GM18507 (cell line): ENCODE measurements around the gene OR6V1.
A peak's percentile ranks its signal among the peaks of the same experiment; 100 is the strongest.

Experiments
- DNase-seq: peaks from one replicate; pipeline ENCODE4 v3.0.0; 2011; ENCODE audit warnings: low read depth; ENCODE audit not compliant: insufficient read length; ENCODE audit errors: extremely low spot score
- FAIRE-seq: peaks from 2 replicates; lab custom pipeline; 2011; peaks lifted over from hg19 to GRCh38; lab: Jason Lieb, UNC

OR6V1 gene, protein sequence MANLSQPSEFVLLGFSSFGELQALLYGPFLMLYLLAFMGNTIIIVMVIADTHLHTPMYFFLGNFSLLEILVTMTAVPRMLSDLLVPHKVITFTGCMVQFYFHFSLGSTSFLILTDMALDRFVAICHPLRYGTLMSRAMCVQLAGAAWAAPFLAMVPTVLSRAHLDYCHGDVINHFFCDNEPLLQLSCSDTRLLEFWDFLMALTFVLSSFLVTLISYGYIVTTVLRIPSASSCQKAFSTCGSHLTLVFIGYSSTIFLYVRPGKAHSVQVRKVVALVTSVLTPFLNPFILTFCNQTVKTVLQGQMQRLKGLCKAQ

DNA sequence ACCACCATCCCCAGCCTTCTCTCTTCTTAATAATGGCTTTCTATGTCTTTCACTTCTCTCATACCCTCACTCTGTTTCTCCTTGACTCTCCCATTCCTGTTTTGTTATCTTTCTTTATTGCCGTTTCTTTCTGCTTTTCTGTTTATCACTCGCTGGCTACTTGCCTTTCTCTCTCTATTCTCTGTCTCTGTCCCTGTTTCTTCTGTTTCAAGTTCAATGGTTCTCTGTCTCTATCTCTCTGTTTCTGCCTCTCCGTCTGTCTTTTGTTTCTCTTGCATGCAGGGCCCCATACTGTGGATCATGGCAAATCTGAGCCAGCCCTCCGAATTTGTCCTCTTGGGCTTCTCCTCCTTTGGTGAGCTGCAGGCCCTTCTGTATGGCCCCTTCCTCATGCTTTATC, at the start of gene OR6V1:
Gene OR6V1 (plus strand): TSS at position 301 of the 400 bp plus-strand sequence. CDS start 0 bp downstream, at position 301.
- FAIRE-seq, result no peak

DNA sequence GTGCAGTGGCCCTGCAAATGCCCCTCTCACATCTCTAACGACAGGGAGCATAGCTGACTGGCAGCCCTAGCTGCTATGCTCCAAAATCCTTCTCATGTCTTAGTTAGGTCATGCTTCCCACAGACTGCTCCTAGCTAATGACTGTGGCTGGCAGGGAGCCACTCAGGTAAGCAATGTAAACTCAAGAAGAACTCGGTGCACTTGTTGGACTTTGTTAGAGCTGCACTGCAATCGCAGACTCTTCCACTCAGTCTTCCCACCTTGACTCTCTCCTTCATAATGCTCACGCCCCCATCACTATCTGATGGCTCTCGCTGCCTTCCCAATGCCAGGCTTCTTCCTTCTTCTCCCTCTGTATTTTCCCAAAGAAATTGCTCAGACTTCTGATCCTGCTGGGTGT, 49.2 kb upstream of the OR6V1 start:
- DNase-seq (no peak), FAIRE-seq (no peak)

More for the DNA sequence above, at the start of gene OR6V1:
- no peak for DNase-seq

DNA sequence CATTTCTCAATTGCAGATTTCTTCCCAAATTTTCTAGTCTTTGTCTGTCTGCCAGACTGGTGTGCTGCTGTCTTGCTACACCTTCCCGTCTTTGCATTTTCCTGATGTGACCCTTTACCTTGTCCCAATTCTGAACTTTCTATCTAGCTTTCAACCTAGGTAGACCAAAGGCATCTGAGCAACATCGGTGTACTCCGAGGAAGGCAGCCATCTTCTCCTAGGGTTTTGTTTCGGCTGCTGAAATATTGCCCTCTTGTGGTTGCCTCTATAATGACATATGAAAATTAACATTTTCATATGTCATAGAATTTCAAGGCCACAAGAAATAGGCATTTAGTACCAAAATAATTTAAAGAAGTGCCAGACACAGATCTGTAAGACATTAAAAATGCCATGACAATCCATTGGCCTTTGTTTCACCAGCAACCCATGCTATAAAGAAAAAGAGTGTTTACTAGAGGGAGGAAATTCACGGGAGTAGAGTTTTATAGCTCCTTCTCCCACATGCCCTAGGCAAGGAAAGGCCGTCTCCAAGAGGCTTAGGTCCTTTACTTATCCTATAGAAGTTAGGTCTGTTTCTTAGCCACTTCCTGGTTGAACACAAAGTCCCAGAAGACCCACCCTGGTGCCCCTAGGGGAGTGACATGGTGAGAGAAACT, 48.6 kb upstream of the OR6V1 start:
- DNase-seq (peak; percentile 9), FAIRE-seq (peak; percentile 86)

DNA sequence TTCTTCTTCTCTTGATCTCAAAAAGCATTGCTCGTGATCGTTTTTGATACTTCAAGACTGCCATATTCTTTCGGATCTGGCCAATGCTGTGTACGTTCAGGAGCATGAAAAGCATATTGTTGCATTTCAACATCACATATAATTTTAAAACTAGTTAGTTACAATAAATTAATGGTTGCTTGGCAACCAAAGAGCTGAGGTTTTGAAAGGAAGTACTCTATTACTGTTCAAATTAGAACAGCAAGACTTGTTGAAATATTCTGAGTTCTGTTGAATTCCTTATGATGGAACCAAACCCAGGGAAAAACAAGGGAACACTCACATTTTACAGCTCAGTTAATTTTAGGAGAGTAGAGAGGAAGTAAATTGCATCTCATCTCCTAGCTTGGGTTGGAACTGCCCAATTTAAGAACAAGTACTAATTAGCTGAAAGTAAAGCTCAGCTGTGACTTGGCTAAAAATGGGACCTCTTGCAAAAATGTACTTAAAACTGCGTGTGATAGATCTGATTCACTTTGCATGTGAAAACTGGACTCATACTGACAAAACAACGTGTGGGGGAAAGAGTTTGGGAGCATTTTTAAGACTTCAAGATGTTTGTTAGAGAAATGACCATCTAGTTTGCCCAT, 46.4 kb upstream of the OR6V1 start:
- FAIRE-seq, result no peak

DNA sequence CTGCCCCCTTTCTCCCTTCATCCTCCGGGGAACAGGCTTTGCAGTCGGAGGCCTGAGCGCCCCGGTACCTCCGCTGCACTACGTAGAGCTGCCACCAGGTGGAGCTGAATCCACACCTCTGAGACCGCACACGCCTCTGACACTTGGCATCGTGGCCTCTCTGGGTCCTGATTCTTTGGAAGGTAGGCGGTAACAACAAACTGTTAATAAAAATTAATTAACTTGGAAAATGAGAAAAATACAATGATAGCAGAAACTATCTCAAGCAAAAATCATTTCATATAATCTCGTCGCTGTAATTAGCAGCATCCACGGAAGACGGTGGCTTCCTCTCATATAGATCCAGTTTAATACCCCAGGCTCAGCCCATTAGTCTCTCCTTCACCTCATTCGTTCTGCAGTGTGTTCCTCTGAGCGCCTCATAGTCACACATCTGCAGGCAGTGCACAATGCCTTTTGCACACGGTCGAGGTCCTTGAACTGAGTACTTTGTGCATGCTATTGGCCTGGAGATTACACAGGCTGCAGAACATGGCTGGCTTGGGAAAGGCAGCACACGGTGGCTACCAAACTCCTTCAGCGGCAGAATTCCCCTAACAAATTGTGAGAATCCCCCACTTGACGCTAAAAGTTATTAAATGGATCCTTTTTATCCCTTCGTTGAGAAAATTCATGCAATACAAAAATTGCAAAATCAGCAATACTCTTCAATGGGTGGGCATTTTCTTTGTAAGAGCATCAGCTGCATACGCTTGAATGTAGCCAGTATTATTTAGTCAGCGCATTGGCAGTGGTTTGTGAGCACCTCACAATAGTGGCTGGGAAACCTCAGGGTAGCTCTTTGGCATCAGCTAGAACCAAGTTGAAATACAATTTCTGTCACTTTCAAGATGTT, 43.9 kb upstream of the OR6V1 start:
- DNase-seq (peak; percentile 49), FAIRE-seq (peak; percentile 84)

More for the DNA sequence above, 46.4 kb upstream of the OR6V1 start:
- DNase-seq, result no peak

DNA sequence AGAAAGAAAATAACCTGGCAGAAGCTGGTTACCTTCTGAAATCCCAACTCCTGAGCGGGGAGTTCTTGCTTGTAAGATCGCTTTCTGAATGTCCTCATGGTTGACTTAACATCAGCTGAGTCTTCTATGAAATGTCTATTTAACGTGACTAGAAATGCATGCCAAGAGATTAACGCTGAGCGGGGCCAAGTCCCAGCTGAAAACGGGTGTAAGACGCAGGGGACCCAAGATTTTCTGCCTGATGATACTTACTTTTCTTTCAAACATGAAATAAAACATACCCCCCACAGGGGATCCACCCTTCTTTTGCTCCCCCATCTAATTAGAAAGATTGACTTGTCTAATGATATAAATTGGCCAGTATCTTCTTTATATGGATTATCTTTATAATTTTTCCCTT, 40.1 kb upstream of the OR6V1 start:
- no peak for DNase-seq
- no peak for FAIRE-seq

DNA sequence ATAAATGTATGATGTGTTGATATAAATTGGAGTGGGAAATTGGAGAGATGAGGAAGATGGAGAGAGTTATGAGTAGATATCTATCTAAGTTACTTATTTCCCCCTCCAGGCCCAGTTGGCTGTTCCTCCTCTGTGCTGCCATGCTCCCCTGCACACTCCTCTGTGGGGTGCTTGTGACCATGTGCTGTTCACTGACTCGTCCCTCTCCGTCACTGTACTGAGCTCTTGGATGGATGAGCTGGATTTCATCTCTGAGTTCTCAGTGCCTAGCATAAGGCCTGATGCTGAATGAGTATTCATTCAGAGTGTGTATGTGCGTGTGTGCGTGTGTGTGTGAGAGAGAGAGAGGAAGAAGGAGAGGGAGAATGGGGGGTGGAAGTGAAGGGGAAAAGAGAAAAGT, 39.7 kb upstream of the OR6V1 start:
- no peak for FAIRE-seq
- no peak for DNase-seq

DNA sequence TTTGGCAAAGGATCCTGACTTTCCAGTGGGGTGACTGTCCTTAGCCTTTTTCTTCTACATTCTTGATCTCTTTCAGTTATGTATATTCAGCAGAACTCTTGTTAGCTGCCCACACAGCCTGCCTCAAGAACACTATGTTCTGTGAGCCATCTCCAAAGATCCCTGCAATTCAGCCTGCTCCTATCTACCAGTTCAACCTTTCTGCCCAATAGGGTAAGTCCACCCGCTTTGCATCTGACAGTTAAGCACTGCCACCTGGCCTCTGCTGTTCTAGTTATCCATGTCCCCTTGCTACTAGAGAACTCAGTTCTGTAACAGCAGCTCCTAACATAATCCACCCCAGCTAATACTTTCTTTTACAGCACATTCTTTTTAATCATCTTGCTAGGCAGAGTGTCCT, 38.7 kb upstream of the OR6V1 start:
- DNase-seq, result no peak
- FAIRE-seq, result no peak

DNA sequence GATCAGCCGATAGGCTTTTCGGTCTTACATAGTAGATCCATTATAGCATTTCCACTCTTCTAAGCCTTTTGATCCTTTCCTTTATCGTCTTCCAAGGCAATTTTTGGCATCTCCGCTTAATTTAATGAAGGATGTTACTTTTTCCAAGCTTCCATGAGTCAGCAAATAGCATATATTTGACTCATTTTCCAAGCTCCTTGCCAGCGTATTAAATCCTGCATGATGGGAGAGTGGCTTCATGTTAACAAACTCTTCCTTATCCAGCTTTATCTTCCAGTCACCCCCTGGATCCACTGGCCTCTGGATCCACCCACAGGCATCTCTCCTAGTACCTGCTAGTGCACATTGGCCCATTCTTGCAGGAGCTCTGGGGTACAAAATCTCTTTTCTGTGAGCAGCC, 38.2 kb upstream of the OR6V1 start:
- FAIRE-seq (no peak), DNase-seq (no peak)

DNA sequence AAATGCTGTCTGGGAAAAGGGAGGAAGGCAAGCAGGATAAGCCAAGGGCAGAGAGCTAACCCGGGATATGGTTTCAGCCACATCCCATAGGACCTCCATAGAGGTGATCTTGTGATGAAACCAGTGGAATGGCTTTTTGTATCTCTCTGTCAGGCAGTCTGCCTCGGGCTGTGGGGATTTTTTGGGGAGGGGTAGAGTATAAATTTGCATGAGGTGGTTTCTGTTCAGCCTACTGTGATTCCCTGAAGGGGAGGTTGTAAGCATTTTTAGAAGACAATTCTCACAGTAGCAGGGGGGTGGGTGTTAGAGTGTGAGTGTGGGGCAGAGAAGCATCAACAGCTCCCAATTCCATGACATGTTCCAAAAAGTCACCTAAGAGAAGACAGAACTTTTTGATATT, 37.1 kb upstream of the OR6V1 start:
- no peak for DNase-seq
- peak; percentile 68 for FAIRE-seq

DNA sequence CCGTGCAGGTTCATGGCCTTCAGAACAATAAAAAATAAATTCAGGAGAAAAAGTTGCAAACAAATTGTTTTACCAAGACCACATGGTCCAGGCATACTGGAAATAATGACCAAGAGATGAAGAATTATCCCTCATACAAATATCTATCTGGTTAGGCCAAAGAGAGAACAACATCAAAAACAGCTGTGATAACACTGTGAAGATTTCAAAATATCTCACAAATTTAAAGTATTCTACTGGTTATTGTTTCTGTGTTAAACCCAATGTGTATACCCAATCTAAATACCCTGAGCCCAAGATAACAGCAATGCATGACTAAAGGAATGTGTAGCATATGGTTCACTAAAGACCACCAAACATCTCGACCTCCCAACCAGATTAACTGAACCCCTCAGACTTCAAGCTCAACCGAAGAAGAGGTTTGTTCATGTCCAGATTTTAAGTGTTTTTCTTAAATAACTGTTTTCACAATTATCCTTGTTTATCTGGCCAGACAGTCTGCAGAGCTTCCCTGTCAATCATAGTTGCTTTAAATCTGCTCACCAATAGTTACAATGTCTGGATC, 36.1 kb upstream of the OR6V1 start:
- DNase-seq (no peak), FAIRE-seq (no peak)

DNA sequence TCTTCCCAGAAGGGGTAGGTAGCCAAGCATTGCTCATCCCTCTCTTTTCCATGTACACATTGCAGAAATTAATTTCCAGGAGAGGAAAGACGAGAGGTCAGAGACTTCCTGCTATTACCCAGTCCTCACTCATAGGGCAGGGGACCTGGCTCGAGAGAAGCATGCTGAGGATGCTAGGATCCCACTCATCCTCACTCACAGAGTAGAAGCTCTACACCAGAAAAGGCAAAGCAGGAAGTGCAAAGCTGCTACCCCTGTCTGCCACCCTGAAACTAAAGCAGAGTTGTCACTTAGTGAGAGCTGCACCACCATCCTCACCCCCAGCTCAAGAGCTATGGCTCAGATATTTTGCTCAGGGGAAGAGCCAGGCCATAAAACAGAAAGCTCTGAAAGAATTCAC, 35.1 kb upstream of the OR6V1 start:
- no peak for FAIRE-seq

DNA sequence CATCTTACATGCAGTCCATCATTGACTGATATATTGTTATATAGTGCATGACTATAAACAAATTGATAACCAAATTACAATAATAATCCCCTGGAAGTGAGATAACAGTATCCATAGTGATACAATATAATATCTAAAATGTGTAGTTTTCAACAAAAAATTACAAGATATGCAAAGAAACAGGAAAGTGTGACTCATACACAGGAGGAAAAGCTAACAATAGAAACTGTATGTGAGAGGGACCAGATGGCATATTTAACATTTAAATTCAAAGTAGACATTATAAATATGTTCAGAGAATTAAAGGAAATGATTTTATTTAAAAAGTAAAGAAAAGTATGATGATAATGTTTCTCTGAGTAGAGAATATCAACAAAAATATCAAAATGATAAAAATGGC, 33.2 kb upstream of the OR6V1 start:
- no peak for DNase-seq
- FAIRE-seq, result no peak

More for the DNA sequence above, 35.1 kb upstream of the OR6V1 start:
- no peak for DNase-seq

DNA sequence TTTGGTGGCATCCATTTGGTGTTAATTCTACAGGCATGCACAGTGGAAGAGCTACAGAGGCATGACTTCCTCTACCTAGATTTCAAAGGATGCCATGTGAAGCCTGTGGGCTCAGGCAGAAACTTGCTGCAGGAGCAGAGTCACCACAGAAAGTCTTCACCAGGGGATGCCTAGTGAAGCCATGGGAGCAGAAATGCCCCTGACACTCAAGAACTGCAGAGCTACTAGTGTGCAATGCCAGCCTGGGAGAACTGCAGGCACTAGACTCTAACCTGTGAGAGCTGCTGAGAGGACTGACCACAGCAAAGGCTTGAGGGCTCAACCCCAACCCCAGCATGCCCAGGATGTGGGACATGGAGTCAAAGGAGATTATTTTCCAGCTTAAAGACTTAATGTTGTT, 29.1 kb upstream of the OR6V1 start:
- FAIRE-seq, result no peak
- no peak for DNase-seq

DNA sequence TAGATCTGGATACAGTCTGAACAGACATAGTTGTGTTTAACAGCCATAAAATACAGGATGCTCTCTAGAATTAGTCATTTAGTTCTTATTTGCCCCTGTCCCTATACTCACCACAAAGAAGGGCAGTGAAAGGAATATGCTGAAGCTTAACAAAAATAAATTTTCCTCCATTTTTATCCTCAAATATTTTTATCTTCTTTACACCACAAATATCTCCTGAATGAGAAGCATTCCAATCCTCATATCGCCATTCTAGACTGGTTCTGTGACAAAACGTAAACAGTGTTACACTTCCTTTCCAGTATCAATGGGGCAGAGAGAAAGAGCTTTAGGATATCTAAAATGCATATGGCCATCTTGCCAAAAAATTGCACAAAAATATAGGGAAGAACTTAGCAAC, 26.8 kb upstream of the OR6V1 start:
- FAIRE-seq (no peak), DNase-seq (no peak)

DNA sequence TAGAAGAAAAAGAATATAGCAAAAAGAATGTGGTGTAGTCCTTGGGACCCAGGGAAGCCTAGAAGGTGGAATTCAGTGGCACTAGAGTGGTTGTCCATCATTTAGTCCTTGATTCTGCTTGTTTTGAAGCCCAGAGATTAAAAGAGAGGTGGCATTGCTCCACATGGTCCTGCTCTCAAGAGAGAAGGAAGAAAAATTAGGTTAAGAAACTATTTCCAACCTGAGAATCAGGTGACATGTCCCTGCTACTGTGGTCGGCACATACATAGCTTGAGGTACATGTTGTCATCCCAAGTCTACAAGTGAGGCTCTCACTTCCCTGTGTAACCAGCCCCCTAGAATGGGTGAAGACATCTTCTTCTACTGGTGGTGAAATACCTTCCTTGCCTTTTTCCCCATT, 25.1 kb upstream of the OR6V1 start, which contains the start of gene OR9A2:
Gene OR9A2 (minus strand): TSS at position 101 of the 400 bp plus-strand sequence. CDS start 0 bp downstream, at position 101.
- no peak for FAIRE-seq
- DNase-seq, result no peak

DNA sequence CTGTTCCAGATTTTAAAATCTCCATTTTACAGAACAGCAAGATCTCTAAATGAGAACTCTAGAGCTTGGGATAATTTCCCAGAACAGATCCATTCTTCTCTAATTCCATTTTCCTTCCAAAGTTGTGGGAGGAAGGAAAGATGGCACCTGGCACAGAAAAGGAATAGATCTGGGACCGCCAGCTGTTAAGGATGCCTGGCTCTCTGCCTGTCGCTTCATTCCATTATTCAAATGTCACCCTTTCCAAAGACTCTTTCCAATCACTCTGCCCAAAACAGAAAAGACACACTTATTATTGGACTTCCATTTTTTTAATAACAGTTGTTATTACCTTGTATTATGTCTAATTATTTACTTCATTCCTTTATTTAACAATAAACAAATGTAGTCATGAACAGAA, 24.5 kb upstream of the OR6V1 start:
- FAIRE-seq, result no peak
- DNase-seq, result no peak

DNA sequence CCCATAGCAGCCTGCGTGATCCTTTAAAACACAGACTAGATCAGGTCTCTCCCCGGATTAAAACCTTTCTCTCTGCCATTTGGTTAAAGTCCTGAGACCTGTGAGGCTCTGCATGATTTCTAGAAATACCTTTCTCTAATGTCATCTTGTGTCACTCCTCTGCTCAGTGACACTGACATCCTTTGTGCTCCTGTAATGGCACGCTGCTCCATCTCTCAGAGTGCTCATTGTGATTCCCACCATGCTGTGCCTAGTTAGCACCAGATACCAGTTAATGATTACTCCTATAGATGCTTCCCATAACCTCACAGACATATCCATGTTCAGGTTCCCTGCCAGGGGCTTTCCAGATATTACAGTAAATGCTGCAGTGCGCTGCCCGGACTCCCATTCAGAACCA, 13.5 kb upstream of the OR6V1 start:
- FAIRE-seq, result no peak

DNA sequence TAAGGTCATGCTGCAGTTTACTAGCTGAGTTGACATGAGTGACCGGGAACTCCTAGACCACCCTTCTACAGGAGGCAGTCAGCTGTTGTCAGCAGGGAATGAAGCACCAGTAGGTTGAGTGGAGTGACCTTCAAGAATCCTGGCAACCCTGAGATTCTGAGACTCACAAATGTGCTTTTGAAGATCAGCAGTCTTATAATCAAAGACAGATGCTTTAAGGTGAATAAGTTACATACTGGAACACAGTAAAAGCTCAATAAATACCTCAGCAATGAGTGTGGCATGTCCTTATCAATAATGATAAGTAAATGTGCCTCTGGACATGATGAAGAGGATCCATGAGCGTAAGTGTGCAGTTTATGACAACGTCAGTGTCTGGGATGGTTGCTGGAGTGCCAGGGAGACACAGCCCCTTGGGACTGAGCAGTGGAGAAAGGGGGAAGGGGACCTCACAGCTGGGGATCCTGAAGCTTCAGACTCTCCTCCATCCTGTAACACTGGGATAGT, 11.9 kb upstream of the OR6V1 start:
- DNase-seq, result no peak
- FAIRE-seq, result no peak

More for the DNA sequence above, 13.5 kb upstream of the OR6V1 start:
- no peak for DNase-seq
